ENCODE results near the gene APLP2. TPM values are rescaled to one million over a fixed set of nuclear protein-coding genes. Genes with fewer than 3 reads are reported as not detected.
"Not testable (repeated sequence)": the region's sequence is repeated elsewhere in the genome, so short reads cannot be mapped to it uniquely, and the experiment has no call there.

APLP2 gene
- total RNA-seq, 2 donors from 2014 or later: 326 to 454 TPM

GRCh38 chr11:130106381-130106780 is 36.7 kb downstream of the APLP2 start:
- Histone ChIP-seq H3K27me3 (no peaks in the 10 kb centered on the region), H3K36me3 (peaks cover 11% of the 10 kb centered on the region), H3K4me1 (peaks cover 0 to 21% of the 10 kb centered on the region in 2 donors), H3K4me3 (no peak overlapping the region), H3K27ac (no peak overlapping the region), H3K9me3 (no peaks in the 10 kb centered on the region)
- DNase-seq (ENCODE audit: low spot score): no peak
- no peak for TF ChIP-seq CTCF (IDR thresholded peaks at IDR 0.05)

- peaks cover 15% of the 10 kb centered on the region for H3K36me3 ChIP-seq
- H3K9me3 ChIP-seq; H3K27me3 ChIP-seq; H3K4me3 ChIP-seq; DNase-seq (ENCODE audit: low spot score); H3K27ac ChIP-seq; H3K4me1 ChIP-seq: not testable (repeated sequence)
These were observed 39.0 kb downstream of the APLP2 start for GRCh38 chr11:130108671-130109070.

- Histone ChIP-seq H3K4me3 (no peak overlapping the region), H3K27ac (no peak overlapping the region), H3K4me1 (peaks cover 0 to 3% of the 10 kb centered on the region in 2 donors), H3K9me3 (no peaks in the 10 kb centered on the region), H3K36me3 (peaks cover 15% of the 10 kb centered on the region), H3K27me3 (no peaks in the 10 kb centered on the region)
- TF ChIP-seq CTCF (IDR thresholded peaks at IDR 0.05): no peak
- no peak for DNase-seq (ENCODE audit: low spot score)
These were observed 39.7 kb downstream of the APLP2 start for GRCh38 chr11:130109386-130109785.

GRCh38 chr11:130110339-130111108 is 40.8 kb downstream of the APLP2 start:
- Histone ChIP-seq H3K27me3 (no peaks in the 10 kb centered on the region), H3K4me3 (no peak overlapping the region), H3K9me3 (no peaks in the 10 kb centered on the region), H3K36me3 (peaks cover 15% of the 10 kb centered on the region), H3K27ac (no peak overlapping the region), H3K4me1 (peaks cover 0 to 9% of the 10 kb centered on the region in 2 donors)
- DNase-seq (ENCODE audit: low spot score): no peak
- TF ChIP-seq CTCF (IDR thresholded peaks at IDR 0.05): no peak

GRCh38 chr11:130112071-130112830 is 42.6 kb downstream of the APLP2 start:
- no peak for TF ChIP-seq CTCF (IDR thresholded peaks at IDR 0.05)
- Histone ChIP-seq H3K27ac (no peak overlapping the region), H3K36me3 (peaks cover 15% of the 10 kb centered on the region), H3K4me3 (no peak overlapping the region), H3K4me1 (peaks cover 0 to 9% of the 10 kb centered on the region in 2 donors), H3K27me3 (no peaks in the 10 kb centered on the region), H3K9me3 (no peaks in the 10 kb centered on the region)
- no peak for DNase-seq (ENCODE audit: low spot score)

GRCh38 chr11:130114281-130114680 is 44.6 kb downstream of the APLP2 start:
- H3K4me3 ChIP-seq: no peak overlapping the region

More at GRCh38 chr11:130114281-130114680, 44.6 kb downstream of the APLP2 start:
- peaks cover 0 to 15% of the 10 kb centered on the region in 2 donors for H3K4me1 ChIP-seq
- H3K27ac ChIP-seq: no peak overlapping the region
- no peak for TF ChIP-seq CTCF (IDR thresholded peaks at IDR 0.05)
- no peaks in the 10 kb centered on the region for H3K9me3 ChIP-seq
- peaks cover 15% of the 10 kb centered on the region for H3K36me3 ChIP-seq
- no peak for DNase-seq (ENCODE audit: low spot score)
- no peaks in the 10 kb centered on the region for H3K27me3 ChIP-seq

All from right atrium auricular region (tissue), 2 donors.